GM18868 (cell line): Measurements from ENCODE around the gene EML4.
"Not testable (repeated sequence)": the region's sequence is repeated elsewhere in the genome, so short reads cannot be mapped to it uniquely, and the experiment has no call there.

Experiments used
- ATAC-seq: cut with Tn5 transposase; IDR thresholded peaks from one replicate; pipeline ENCODE4 v1.9.1; 2021; ENCODE audit warnings: mild to moderate bottlenecking, moderate library complexity; ENCODE audit not compliant: unreplicated experiment

EML4 gene

DNA sequence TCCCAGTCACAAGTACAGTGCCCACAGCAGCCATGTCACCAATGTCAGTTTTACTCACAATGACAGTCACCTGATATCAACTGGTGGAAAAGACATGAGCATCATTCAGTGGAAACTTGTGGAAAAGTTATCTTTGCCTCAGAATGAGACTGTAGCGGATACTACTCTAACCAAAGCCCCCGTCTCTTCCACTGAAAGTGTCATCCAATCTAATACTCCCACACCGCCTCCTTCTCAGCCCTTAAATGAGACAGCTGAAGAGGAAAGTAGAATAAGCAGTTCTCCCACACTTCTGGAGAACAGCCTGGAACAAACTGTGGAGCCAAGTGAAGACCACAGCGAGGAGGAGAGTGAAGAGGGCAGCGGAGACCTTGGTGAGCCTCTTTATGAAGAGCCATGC lies 160.6 kb downstream of the EML4 start:
- ATAC-seq = no peak

DNA sequence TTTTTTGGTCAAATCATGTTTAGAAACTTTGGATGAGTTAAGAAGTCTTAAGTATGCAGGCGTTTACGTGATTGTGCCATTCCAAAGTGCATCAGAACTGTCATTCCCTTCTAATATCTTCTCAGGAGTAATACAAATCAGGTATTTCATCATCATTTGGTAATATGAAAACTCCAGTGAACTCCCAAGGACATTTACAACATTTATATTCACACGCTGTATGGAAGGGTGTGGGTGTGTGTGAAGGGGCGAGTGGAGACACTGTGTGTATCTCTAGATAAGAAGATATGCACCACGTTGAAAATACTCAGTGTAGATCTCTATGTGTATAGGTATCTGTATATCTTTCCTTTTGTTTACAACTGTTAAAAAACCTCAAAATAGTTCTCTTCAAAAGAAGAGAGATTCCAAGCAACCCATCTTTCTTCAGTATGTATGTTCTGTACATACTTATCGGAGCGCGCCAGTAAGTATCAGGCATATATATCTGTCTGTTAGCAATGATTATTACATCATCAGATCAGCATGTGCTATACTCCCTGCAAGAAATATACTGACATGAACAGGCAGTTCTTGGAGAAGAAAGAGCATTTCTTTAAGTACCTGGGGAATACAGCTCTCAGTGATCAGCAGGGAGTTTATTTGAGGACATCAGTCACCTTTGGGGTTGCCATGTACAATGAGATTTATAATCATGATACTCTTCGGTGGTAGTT lies 162.6 kb downstream of the EML4 start:
- no peak for ATAC-seq

DNA sequence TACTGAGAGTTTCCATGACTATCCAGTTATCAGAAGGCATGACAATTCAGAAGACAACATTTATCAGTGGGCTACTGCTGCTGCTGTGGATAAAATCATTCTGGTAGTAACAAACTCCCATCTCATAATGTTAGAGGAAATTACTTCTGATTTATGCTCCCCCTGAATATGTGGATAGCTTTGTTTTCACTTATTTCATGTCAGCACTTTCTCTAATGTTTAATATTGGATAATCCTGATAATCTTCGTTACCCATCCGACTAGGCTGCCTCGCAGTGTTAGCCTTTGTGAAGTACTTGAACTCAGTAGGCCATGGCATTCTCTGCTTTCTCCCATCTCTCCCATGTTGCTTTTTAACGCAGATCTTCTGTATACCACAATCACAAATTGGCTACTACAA lies 163.4 kb downstream of the EML4 start:
- ATAC-seq = no peak

DNA sequence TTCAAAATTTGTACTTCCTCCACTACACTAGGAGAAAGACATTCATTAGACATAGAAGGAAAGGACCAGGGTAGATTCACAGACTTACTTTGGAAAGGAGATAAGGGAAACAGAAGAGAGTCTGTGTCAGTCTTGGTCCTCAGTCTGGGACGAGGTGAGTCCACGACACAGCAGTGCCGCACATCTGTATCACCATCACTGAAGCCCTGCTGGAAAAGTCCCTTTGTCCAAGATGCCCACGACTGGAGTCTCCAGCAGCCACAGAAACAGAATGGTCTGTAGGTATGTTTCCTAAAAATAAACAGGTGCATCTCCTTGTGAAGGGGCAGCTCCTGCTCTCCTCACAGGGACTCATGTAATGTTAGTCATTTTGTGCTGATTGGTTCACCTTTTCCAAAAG lies 164.4 kb downstream of the EML4 start:
- no peak for ATAC-seq

DNA sequence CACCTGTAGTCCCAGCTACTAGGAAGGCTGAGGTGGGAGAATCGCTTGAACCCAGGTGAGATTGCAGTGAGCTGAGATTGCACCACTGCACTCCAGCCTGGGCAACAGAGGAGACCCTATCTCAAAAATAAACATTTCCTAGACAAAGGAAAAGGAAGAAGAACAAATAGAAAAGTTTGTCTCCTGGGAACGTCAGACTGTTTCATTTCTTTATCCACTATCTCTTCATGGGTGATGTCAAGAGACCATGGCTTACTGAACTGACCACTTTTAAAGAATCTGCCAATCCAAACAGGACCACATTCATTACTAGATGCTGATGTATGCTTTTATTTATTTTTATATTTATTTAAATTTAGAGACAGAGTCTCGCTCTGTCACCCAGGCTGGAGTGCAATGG lies 165.1 kb downstream of the EML4 start:
- ATAC-seq = no peak

DNA sequence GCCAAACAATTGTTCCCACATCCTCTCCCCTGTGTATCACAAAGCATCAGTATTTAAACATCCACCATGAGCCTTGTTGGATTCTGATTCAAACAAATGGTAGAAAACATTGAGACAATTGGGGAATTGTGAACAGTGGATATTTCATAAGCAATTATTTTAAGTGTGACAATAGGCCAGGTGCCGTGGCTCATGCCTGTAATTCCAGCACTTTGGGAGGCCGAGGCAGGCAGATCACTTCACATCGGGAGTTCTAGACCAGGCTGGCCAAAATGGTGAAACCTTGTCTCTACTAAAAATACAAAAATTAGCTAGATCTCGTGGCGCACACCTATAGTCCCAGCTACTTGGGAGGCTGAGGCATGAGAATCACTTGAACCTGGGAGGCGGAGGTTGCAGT lies 165.7 kb downstream of the EML4 start:
- ATAC-seq = not testable (repeated sequence)

DNA sequence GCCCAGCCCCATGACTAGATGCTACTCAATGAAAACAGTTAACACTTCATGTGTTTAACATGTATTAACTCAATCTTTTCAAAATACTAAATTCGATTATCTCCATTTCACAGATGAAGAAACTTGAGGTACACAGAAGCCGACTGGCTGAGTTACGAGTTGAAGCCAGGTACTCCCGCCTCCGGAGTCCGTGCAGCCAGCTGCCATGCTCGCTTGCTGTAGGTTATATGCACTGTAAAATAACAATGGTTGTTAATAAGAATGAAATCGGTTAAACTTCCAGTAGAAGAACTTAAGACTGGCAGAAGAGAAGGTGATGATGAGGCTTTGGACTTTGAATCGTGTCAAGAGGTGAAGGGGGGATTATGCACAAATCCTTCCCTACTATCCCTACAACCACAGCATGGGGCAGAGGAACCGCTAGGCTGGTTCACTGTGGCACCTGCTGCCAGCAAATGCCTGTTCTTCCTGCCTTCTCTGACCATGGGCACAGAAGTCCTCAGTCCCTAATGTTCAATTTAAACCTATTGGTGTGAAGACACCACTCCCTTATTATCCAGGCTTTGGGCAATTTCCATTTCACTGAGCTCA lies 166.5 kb downstream of the EML4 start:
- no peak for ATAC-seq

DNA sequence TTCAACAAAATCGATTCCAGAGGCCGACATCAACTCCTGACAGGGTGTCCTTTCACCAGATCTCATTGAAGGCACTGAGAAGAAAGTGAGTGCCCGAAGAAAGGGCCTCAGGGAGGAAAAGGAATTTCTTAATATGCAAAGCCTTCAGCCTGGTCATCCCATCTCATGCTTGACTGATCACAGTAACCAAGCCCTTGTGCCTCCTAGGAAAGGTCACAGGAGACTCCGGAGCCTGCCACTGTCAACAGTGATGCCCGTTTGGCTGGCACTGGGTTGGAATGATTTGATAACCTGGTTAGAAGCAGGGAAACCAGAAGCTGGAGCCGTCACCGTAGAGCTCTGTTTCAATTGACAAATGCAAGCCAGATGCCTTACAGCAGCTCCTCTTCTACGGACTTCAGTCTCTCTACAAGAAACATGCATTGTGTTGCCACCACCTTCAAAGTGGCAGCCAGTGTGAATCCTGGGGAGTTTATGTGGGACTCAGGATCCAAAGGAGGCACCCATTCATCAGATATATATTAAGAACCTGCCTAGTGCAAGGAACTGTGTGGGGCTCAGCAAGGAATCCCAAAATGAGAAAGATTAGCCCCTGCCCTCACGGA lies 167.3 kb downstream of the EML4 start:
- ATAC-seq = no peak

DNA sequence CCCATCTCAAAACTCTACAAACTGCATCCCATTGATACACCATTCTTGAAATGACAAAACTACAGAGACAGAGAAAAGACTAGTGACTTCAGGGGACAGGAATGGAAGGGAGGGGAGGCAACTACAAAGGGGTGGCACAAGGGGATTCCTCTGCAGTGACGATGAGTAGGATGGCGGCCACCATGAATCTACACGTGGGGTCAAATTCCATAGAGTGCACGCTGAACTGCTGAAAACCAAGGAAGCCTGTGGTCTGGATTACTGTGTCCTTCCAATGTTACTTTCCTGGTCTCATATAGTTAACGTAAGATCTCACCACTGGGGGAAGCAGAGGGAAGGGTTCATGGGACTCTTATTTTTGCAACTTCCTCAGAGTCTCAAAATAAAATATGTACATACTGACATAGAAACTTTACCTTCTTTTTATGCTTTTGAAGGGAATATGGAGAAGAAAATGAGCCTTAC lies 168.2 kb downstream of the EML4 start:
- no peak for ATAC-seq

DNA sequence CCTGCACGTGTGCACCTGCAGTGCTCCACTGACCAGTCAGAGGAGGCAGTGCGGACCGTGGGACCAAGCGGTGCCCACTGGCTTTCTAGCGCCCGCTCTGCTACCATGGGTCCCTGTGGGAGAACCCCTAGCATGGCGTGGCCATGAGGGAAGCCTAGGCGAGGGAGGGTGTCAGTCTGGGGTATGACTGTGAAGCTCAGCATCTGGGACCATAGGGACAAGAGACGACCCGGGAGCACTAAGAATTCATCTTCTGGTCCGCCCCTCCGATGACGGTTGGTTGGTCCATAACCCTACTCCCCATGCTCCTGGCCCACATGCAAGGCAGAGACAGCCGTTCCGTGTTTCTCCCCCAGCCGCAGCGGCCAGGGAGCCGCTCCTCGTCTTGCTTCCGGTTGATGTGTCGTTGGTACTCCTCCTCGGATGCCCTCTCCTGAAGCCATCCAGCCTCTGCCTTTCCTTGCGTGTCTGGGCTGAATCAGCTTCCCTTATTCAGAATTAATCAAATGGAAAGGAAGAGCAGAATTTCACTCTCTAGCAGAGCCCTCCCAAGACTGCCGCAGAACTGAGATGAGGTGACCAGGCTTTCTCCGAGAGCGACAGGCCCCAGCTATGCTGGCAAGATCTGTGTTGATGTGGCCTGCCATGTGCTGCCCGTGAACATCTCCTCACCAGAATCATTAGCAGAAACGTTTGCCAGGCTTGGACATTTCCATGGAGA lies 168.9 kb downstream of the EML4 start:
- no peak for ATAC-seq

DNA sequence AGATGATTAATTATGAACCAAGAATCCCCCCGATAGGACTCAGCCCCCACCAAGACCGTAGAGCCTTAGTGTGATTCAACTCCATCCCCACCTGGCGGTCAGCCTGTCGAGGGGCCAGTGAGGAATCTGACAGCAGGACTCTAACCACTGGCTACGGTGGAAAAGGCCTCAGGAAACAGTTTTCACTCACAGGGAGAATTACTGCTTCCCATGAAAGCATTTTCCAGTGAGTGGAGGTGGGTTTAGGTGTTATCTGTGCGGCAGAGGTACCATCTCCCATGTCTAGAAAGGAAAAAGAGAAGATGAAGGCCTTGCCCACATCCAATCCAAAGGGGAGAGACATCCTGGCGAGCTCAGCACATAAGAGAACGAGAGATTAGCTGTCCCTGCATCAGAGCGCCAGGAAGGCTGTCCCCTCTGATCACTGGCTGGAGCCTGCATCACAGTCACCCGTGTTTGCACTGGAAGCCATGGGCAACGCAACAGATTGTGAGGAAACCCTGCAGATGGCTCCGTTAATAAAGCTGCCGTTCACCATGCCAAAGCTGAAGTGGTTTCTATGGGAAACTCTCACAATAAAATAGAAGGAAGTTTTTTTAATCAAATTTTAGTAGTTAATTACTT lies 169.5 kb downstream of the EML4 start:
- no peak for ATAC-seq

DNA sequence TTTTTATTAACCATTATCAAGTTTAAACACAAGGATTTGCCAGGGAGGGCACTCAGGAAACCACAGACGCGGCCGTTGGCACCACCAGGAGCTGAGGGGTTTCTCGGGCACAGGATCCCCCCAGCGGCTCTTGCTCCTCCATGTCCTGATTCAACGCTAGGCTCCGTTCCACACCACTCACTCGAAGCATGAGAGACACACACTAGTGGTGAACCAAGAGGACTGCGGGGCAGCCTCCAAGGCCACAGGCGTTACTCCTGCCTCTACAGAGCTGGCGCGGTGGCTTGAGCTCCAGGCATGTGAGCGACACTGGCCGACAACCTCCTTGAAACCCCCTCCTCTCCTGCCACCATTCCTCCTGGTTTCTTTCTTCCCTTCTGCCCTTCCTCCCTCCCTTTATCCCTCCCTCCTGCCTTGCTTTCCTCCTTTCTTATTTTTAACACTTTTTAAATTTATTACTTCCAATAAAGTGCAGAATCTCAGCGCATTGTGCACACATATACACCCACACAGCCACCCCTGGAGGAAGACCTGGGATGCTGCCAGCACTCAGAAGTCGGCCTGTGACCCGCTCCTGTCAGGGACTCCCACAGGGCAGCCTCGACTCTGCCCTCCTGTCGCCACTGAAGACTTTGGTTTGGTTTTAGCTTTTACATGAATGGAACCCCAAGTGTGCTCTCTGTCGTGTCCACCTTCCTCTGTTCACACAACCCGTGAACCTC lies 170.2 kb downstream of the EML4 start:
- ATAC-seq = no peak

DNA sequence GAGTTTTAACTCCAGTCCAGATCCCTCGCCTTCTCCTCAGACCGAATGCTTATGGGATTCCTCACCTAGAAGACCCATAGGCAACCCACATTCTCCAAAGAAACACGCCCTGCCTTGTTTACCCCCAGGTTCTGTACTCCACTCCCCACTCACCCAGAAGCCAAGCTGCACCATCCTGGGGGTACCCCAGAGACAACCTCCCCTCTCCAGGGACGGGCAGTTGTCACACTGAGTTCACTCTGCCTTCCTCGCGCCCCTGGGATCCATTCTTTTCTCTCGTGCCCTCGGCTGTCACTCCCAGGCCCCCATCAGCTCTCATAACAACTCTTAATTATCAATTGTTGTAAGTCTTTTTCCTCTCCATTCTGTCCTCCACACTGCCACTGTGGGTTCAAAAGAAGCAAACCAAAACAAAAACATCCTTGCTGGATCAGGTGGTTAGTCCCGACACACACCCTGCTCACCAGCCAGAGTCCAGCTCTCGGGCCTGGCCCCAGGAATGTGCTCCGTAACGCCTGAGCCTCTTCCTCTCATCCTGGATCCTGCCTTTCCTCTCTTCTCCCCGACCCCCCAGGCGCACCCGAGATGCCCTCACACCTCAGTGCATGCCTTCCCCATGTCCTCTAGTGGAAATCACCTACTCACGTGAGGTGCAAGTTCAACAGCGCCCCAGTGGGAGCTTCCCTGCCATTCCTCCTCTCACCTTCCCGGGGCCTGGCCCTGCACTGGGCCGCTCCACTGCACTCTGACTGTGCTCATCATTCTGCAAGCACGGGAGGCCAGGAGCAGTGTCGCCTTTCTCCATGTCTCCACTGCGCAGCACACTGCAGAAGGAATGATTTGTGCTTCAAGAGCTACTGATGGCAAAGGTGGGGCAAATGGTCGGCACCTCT lies 171.1 kb downstream of the EML4 start:
- no peak for ATAC-seq

DNA sequence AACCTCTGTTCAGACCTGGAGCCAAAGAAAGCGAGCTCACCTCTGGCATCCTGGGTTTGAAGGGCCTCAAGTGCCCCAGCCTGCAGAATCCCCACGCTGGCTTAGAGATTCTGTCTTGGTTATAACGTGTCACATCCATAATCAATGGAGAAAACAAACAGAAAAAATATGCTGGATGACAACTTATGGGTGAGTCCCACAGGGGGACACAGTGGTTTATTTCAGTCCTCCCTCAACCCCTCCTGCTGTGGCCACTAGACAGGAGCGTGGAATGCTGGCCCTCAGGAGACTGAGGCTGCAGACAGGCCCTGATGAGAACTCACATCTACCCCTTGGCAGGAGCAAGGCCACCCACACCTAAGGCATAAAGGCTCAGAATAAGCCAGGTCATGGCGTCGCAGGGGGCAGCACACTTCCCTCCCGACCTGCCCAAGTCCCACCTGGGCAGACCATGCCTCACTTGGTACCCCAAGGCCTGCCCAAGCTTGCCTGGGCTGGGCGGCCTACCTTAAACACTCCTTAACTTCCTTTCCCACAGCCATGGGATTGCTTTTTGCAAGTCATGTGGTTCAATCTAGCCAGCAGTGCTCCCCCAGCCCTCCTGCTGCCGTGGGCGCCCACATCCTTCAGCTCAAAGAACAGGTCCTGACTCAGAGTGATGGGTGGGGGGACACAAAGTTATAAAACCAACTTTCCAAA lies 171.9 kb downstream of the EML4 start:
- no peak for ATAC-seq

DNA sequence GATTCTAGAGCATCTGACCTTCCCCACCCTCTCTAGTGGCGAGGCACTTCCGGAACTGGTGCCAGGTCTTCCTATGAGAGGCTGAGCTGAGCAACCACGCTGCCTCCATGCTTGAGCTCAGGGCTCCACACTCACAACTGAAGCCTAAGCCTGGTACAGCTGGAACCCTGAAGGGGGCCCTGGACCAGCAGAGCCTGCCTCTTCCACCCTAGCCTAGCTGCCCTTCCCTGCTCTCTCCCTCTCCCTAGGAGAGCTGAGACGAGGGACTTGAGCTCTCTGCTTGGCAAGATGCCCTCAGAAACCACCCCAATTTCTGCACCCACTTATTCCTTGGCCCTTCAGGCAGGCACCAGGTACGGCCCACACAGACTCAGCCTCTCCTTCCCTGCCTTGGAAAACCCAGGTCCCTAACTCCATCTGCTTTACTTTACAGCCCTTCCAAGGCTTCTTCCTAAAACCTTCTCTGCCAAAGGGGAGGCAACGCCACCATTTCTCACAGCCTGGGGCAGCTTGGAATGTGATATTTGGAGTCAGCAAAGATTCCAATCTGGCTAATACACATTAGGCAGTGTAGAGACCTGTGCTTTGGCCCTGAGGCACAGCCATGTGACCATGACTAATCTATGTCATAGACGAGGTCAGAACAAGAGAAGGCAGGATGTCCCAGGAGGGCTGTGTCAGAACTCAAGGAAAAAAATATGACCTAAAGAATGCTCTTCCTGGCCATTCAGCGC lies 173.1 kb downstream of the EML4 start:
- peak; percentile 72 for ATAC-seq

DNA sequence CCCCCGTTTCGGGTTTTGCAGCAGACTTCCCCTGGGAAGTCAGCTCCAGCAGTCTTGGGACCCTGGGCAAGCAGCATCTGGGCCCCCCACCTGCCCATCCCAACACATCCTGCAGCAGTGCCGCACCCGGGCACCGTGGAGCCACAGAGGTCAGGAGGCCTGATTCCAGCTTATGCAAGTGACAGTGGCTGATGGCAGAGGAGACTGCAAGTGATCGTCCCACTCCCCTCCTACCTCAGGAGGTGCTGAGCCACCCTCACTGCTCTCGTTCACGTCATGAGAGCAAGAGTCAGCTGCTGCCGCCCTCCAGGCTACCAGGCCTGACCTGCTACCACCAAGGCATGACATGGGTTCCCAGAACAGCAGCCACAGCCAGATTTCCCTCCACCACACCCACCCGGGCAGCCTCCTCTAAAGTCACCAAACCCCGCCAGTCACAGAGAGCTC lies 173.7 kb downstream of the EML4 start:
- ATAC-seq = no peak

DNA sequence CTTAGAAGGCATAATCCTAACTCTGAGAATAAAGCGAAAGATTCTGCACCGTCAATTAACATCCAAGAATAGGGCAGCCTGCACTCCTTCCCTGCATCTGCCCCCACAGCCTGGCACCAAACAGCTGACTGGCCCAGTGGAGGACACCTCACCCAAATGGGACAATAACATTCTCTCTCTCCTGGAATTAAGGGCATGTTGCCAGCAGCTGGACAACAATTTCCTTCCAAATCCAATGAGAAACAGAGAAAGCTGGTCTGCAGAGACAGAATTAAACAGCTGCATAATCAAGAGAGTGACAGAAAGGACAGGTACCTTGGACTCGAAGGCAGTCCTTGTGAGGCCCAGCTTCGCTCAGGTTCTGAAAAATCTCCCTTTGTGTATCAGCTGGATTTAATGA lies 176.8 kb downstream of the EML4 start:
- ATAC-seq = no peak

DNA sequence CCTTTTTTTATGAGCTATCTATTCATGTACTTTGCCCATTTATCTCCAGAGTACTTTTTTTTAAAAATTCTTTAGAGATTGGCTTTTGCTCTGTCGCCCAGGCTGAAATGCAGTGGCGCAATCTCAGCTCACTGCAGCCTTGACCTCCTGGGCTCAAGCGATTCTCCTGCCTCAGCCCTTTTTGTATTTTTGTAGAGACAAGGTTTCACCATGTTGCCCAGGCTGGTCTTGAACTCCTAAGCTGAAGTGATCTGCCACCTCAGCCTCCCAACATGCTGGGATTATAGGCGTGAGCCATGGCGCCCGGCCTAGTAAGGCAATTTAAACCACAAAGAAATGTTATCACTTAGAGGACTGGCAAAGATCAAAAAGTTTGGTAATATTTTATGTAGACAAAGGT lies 177.7 kb downstream of the EML4 start:
- not testable (repeated sequence) for ATAC-seq
